PC-3 (cell line): ENCODE results near the gene VSIR.

Source experiments
- CTCF ChIP-seq: fragments of 300-600 bp; sonication (generic); conservative IDR thresholded peaks from 2 replicates; pipeline ENCODE4 v1.5.1; 2017; ENCODE audit warnings: antibody characterized with exemption, low read depth, mild to moderate bottlenecking, low read length
- EZH2 ChIP-seq: fragments of 300-600 bp; sonication (generic); IDR thresholded peaks from one replicate; pipeline ENCODE4 v1.6.1; 2017; ENCODE audit warnings: antibody characterized with exemption, mild to moderate bottlenecking, low read length; ENCODE audit not compliant: unreplicated experiment

- TF ChIP-seq CTCF (no peak), EZH2 (no peak)
These were observed 68.5 kb downstream of the VSIR start for GRCh38 chr10:71704816-71705215.
